Measurements from ENCODE around the gene PHLPP2.
"Not testable (repeated sequence)": the region's sequence is repeated elsewhere in the genome, so short reads cannot be mapped to it uniquely, and the experiment has no call there.

PHLPP2 gene

DNA sequence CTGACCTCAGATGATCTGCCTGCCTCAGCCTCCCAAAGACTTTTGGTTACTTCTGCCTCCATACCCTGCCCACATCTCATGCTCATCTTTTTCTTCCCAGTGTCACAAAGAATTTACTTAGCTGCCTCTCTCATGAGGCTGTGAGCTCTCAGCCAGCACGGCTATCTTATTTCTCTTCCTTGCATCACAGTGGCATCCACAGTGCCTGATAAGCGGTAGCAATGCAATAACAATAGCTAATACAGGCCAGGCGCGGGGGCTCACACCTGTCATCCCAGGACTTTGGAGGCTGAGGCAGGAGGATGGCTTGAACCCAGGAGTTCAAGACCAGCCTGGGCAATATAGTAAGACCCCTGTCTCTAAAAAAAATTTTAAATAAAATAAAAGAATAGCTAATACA, 114.1 kb downstream of the PHLPP2 start:
- no peaks in the 10 kb centered on the region for H3K36me3 ChIP-seq (ENCODE audit: insufficient read depth, low read length)
- H3K9me2 ChIP-seq (ENCODE audit: low read depth, low read length): no peaks in the 10 kb centered on the region
- H3K27me3 ChIP-seq (ENCODE audit: insufficient read depth, low read length): no peaks in the 10 kb centered on the region
- no peak overlapping the region for H3K27ac ChIP-seq (ENCODE audit: low read depth, low read length, poor library complexity, severe bottlenecking)
- no peaks in the 10 kb centered on the region for H3K9me3 ChIP-seq (ENCODE audit: low read length)
- H3K4me3 ChIP-seq (ENCODE audit: low read depth, low read length, poor library complexity, severe bottlenecking): no peak overlapping the region
- H3K79me2 ChIP-seq (ENCODE audit: insufficient read depth, low read length): no peaks in the 10 kb centered on the region
- TF ChIP-seq EZH2 (IDR thresholded peaks at IDR 0.05; ENCODE audit: borderline replicate concordance, low read length): no peak
- no peak overlapping the region for H3K4me2 ChIP-seq (ENCODE audit: low read length)
- H3F3A ChIP-seq (ENCODE audit: insufficient read depth, low read length): no peaks in the 10 kb centered on the region
- no peak overlapping the region for H2AFZ ChIP-seq (ENCODE audit: low read length)
- H3K9ac ChIP-seq (ENCODE audit: low read length): no peak overlapping the region
- no peaks in the 10 kb centered on the region for H3K4me1 ChIP-seq (ENCODE audit: insufficient read depth, low read length, severe bottlenecking)
- H4K20me1 ChIP-seq (ENCODE audit: insufficient read depth, low read length): no peaks in the 10 kb centered on the region

DNA sequence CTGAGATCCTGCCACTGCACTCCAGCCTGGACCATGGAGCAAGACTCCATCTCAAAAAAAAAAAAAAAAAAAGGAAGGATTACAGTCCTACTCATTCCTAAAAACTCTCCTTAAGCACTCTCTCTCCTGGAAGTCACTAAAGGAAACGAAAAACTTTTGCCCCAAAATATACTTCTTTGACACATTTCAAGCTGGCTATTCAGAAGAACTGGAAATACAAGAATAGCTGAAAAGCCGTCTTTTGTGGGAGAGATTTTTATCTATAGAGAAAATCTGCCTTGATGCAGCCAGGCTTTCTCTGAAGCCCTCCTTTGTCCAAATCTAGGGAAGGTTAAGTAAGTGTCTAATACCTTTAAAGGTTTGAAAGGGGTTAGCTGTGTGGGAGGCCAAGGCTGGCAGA, 115.4 kb downstream of the PHLPP2 start:
- TF ChIP-seq EZH2 (IDR thresholded peaks at IDR 0.05; ENCODE audit: borderline replicate concordance, low read length) (no peak), CTCF (IDR thresholded peaks at IDR 0.05; ENCODE audit: low read length) (no peak)
- Histone ChIP-seq H4K20me1 (ENCODE audit: insufficient read depth, low read length) (no peaks in the 10 kb centered on the region), H3K27ac (ENCODE audit: low read depth, low read length, poor library complexity, severe bottlenecking) (no peak overlapping the region), H3K4me2 (ENCODE audit: low read length) (no peak overlapping the region), H3K9me2 (ENCODE audit: low read depth, low read length) (no peaks in the 10 kb centered on the region), H3K4me3 (ENCODE audit: low read depth, low read length, poor library complexity, severe bottlenecking) (no peak overlapping the region), H2AFZ (ENCODE audit: low read length) (no peak overlapping the region), H3K79me2 (ENCODE audit: insufficient read depth, low read length) (no peaks in the 10 kb centered on the region), H3F3A (ENCODE audit: insufficient read depth, low read length) (no peaks in the 10 kb centered on the region), H3K4me1 (ENCODE audit: insufficient read depth, low read length, severe bottlenecking) (no peaks in the 10 kb centered on the region), H3K36me3 (ENCODE audit: insufficient read depth, low read length) (no peaks in the 10 kb centered on the region), H3K9me3 (ENCODE audit: low read length) (no peaks in the 10 kb centered on the region), H3K27me3 (ENCODE audit: insufficient read depth, low read length) (no peaks in the 10 kb centered on the region), H3K9ac (ENCODE audit: low read length) (no peak overlapping the region)

DNA sequence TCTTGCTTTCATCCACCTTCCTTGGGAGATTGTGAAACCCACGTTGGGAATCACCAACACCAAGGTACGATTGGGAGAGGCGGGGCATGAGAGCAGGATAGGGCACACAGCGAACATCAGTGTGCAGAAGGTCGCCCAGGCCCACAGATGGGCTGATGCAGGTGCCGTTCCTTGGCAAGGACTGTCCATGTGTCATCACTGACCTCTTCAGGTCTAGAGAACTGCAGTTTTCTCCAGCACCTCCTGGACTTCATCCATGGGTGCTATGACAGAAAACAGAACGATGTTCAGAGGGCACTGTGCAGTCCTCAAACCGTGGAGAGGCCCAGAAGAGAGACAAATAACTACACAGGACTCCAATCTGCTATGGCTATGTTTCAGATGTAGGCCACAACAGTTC, 123.7 kb downstream of the PHLPP2 start:
- no peak overlapping the region for H2AFZ ChIP-seq (ENCODE audit: low read length)
- H3K9me3 ChIP-seq (ENCODE audit: low read length): no peaks in the 10 kb centered on the region
- H3K27ac ChIP-seq (ENCODE audit: low read depth, low read length, poor library complexity, severe bottlenecking): no peak overlapping the region
- H3K4me1 ChIP-seq (ENCODE audit: insufficient read depth, low read length, severe bottlenecking): no peaks in the 10 kb centered on the region
- no peaks in the 10 kb centered on the region for H3F3A ChIP-seq (ENCODE audit: insufficient read depth, low read length)
- no peak overlapping the region for H3K4me3 ChIP-seq (ENCODE audit: low read depth, low read length, poor library complexity, severe bottlenecking)
- no peaks in the 10 kb centered on the region for H3K36me3 ChIP-seq (ENCODE audit: insufficient read depth, low read length)
- H3K27me3 ChIP-seq (ENCODE audit: insufficient read depth, low read length): no peaks in the 10 kb centered on the region
- H3K4me2 ChIP-seq (ENCODE audit: low read length): no peak overlapping the region
- H3K79me2 ChIP-seq (ENCODE audit: insufficient read depth, low read length): no peaks in the 10 kb centered on the region
- H3K9me2 ChIP-seq (ENCODE audit: low read depth, low read length): no peaks in the 10 kb centered on the region
- TF ChIP-seq CTCF (IDR thresholded peaks at IDR 0.05; ENCODE audit: low read length): no peak
- no peak for TF ChIP-seq EZH2 (IDR thresholded peaks at IDR 0.05; ENCODE audit: borderline replicate concordance, low read length)
- no peaks in the 10 kb centered on the region for H4K20me1 ChIP-seq (ENCODE audit: insufficient read depth, low read length)
- no peak overlapping the region for H3K9ac ChIP-seq (ENCODE audit: low read length)

DNA sequence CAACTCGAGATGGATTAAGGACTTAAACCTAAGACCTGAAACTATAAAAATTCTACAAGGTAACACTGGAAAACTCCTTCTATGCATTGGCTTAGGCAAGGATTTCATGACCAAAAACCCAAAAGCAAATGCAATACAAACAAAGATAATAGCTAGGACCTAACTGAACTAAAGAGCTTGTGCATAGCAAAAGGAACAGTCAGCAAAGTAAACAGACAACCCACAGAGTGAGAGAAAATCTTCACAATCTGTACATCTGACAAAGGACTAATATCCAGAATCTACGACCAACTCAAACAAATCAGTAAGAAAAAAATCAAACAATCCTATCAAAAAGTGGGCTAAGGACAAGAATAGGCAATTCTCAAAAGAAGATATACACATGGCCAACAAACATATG, 126.1 kb downstream of the PHLPP2 start:
- not testable (repeated sequence) for H3K4me1 ChIP-seq (ENCODE audit: insufficient read depth, low read length, severe bottlenecking); H3K9ac ChIP-seq (ENCODE audit: low read length); H3F3A ChIP-seq (ENCODE audit: insufficient read depth, low read length); H2AFZ ChIP-seq (ENCODE audit: low read length); H3K4me3 ChIP-seq (ENCODE audit: low read depth, low read length, poor library complexity, severe bottlenecking); H3K36me3 ChIP-seq (ENCODE audit: insufficient read depth, low read length); H3K9me2 ChIP-seq (ENCODE audit: low read depth, low read length); H3K4me2 ChIP-seq (ENCODE audit: low read length); H4K20me1 ChIP-seq (ENCODE audit: insufficient read depth, low read length); H3K9me3 ChIP-seq (ENCODE audit: low read length); H3K79me2 ChIP-seq (ENCODE audit: insufficient read depth, low read length); H3K27ac ChIP-seq (ENCODE audit: low read depth, low read length, poor library complexity, severe bottlenecking); H3K27me3 ChIP-seq (ENCODE audit: insufficient read depth, low read length)

GRCh38 chr16:71595340-71595826, 129.1 kb downstream of the PHLPP2 start:
- not testable (repeated sequence) for H4K20me1 ChIP-seq (ENCODE audit: insufficient read depth, low read length); H3K79me2 ChIP-seq (ENCODE audit: insufficient read depth, low read length); H2AFZ ChIP-seq (ENCODE audit: low read length); H3K9me2 ChIP-seq (ENCODE audit: low read depth, low read length); H3K4me1 ChIP-seq (ENCODE audit: insufficient read depth, low read length, severe bottlenecking); H3K4me2 ChIP-seq (ENCODE audit: low read length); H3K9ac ChIP-seq (ENCODE audit: low read length); H3K9me3 ChIP-seq (ENCODE audit: low read length); H3K27me3 ChIP-seq (ENCODE audit: insufficient read depth, low read length); H3K27ac ChIP-seq (ENCODE audit: low read depth, low read length, poor library complexity, severe bottlenecking); H3F3A ChIP-seq (ENCODE audit: insufficient read depth, low read length); H3K4me3 ChIP-seq (ENCODE audit: low read depth, low read length, poor library complexity, severe bottlenecking); H3K36me3 ChIP-seq (ENCODE audit: insufficient read depth, low read length)

Data from OCI-LY1 (cell line).